Endothelial cell of umbilical vein (primary cell): ENCODE results near the gene COMT. TPM values are rescaled to one million over a fixed set of nuclear protein-coding genes. Genes with fewer than 3 reads are reported as not detected.

Experiments used
- BruUV-seq: library from RNA; stranded (reverse); fragments of 400-500 nt; replicated peaks from 2 replicates; lab custom pipeline; 2021; lab: Mats Ljungman, UMichigan
- CTCF ChIA-PET: fragments of 300-600, 350-600 bp; sonication (Branson Sonifier 250); formaldehyde crosslinking; loops from one replicate; lab custom pipeline; 2021; ENCODE audit warnings: antibody characterized with exemption, inconsistent platforms; lab: Charles Lee
- POLR2A ChIA-PET: fragments of 300-600, 350-600 bp; sonication (Branson Sonifier 250); formaldehyde crosslinking; loops from one replicate; lab custom pipeline; 2021; ENCODE audit warnings: antibody characterized with exemption, inconsistent platforms; lab: Charles Lee
- DNase-seq: peaks from one replicate; pipeline ENCODE4 v3.0.0-alpha.2; 2011; ENCODE audit warnings: low read depth, low spot score
- FAIRE-seq: peaks from 2 replicates; lab custom pipeline; 2011; peaks lifted over from hg19 to GRCh38; lab: Jason Lieb, UNC
- H2AFZ ChIP-seq: 2 replicates; pipeline ENCODE4 v1.6.0; 2012; ENCODE audit warnings: low read depth, low read length, control low read depth, inconsistent platforms
- H3K27ac ChIP-seq: 2 replicates; pipeline ENCODE4 v1.5.1; 2011; ENCODE audit warnings: low read depth, mild to moderate bottlenecking, control low read depth, low read length, moderate library complexity; ENCODE audit not compliant: insufficient read depth
- H3K27me3 ChIP-seq, 2 experiments: 2 replicates each; pipeline versions ENCODE4 v1.6.0 to v1.6.1; 2011; ENCODE audit warnings: low read length in 2 of 2, mixed read lengths in 1 of 2; ENCODE audit not compliant: control insufficient read depth in 2 of 2, insufficient read depth in 2 of 2
- H3K36me3 ChIP-seq, 2 experiments: 2 replicates in 1 of 2; 3 replicates in 1 of 2; pipeline ENCODE4 v1.5.1; 2011; ENCODE audit warnings: low read length in 2 of 2, mild to moderate bottlenecking in 1 of 2, moderate library complexity in 1 of 2; ENCODE audit not compliant: control insufficient read depth in 2 of 2, insufficient read depth in 2 of 2; ENCODE audit errors: extremely low read depth in 1 of 2
- H3K4me1 ChIP-seq: 3 replicates; pipeline ENCODE4 v1.5.1; 2011; ENCODE audit warnings: mild to moderate bottlenecking, low read length; ENCODE audit not compliant: control insufficient read depth, insufficient read depth; ENCODE audit errors: extremely low read depth
- H3K4me2 ChIP-seq: 2 replicates; pipeline ENCODE4 v1.6.1; 2011; ENCODE audit warnings: low read length, control low read depth, mixed read lengths; ENCODE audit not compliant: insufficient read depth
- H3K4me3 ChIP-seq, 3 experiments: fragments of 200-600 bp in 1 of 3; sonication (generic), shearing (Covaris generic) in 1 of 3; replicated peaks in 1 of 3; 2 replicates each; pipeline ENCODE4 v1.5.1; 2011 to 2016; ENCODE audit warnings: control low read depth in 3 of 3, low read length in 3 of 3, mild to moderate bottlenecking in 2 of 3, inconsistent platforms in 1 of 3, low read depth in 1 of 3, moderate library complexity in 1 of 3; ENCODE audit not compliant: insufficient read depth in 1 of 3
- H3K79me2 ChIP-seq: 2 replicates; pipeline ENCODE4 v1.6.0; 2012; ENCODE audit warnings: low read length, inconsistent platforms; ENCODE audit not compliant: control insufficient read depth, insufficient read depth
- H3K9ac ChIP-seq: replicated peaks from 2 replicates; pipeline ENCODE3; 2011; ENCODE audit warnings: low read length, control low read depth; ENCODE audit not compliant: insufficient read depth; ENCODE audit errors: extremely low read depth
- H3K9me1 ChIP-seq: replicated peaks from 3 replicates; pipeline ENCODE4 v1.6.0; 2011; ENCODE audit warnings: mild to moderate bottlenecking, low read length; ENCODE audit not compliant: control insufficient read depth, insufficient read depth; ENCODE audit errors: extremely low read depth
- H3K9me3 ChIP-seq: replicated peaks from 2 replicates; pipeline ENCODE4 v1.5.1; 2012; ENCODE audit warnings: low read length, inconsistent platforms; ENCODE audit not compliant: control insufficient read depth, insufficient read depth
- H4K20me1 ChIP-seq: replicated peaks from 2 replicates; pipeline ENCODE3; 2011; ENCODE audit warnings: mild to moderate bottlenecking, low read length; ENCODE audit not compliant: control insufficient read depth, insufficient read depth; ENCODE audit errors: extremely low read depth
- EZH2 ChIP-seq: IDR thresholded peaks from 2 replicates; pipeline ENCODE4 v1.6.1; 2012; ENCODE audit warnings: borderline replicate concordance, low read depth, mild to moderate bottlenecking, moderate library complexity, low read length, inconsistent platforms; ENCODE audit not compliant: severe bottlenecking
- FOS ChIP-seq: IDR thresholded peaks from 2 replicates; pipeline ENCODE4 v1.6.1; 2011; ENCODE audit warnings: mild to moderate bottlenecking, low read length, moderate library complexity, borderline replicate concordance; ENCODE audit not compliant: insufficient read depth
- GATA2 ChIP-seq: IDR thresholded peaks from 2 replicates; pipeline ENCODE4 v1.7.0; 2011; ENCODE audit warnings: low read depth, mild to moderate bottlenecking, moderate library complexity, mixed read lengths, low read length; ENCODE audit not compliant: insufficient read length, insufficient read depth
- JUN ChIP-seq: IDR thresholded peaks from 2 replicates; pipeline ENCODE4 v1.6.1; 2011; ENCODE audit warnings: borderline replicate concordance, low read depth; ENCODE audit not compliant: insufficient read length, insufficient read depth
- MYC ChIP-seq: IDR thresholded peaks from one replicate; pipeline ENCODE4 v1.6.1; 2011; ENCODE audit warnings: mild to moderate bottlenecking, low read depth, low read length
- POLR2A ChIP-seq: IDR thresholded peaks from 2 replicates; pipeline ENCODE4 v1.6.1; 2012; ENCODE audit warnings: low read depth, mild to moderate bottlenecking, control low read depth, low read length
- POLR2AphosphoS5 ChIP-seq: IDR thresholded peaks from 2 replicates; pipeline ENCODE4 v1.6.1; 2012; ENCODE audit warnings: low read depth, mild to moderate bottlenecking, control low read depth, low read length, moderate library complexity; ENCODE audit not compliant: insufficient read depth
- dilution Hi-C: fragments of 300-500 bp; cut with MboI; formaldehyde crosslinking; loops from one replicate; pipeline ENCODE4 v1.15.0; 2019; ENCODE audit warnings: low sequenced_read_pairs; ENCODE audit not compliant: extremely low pct_ligation_motif_present
- intact Hi-C: fragments of 100-400 bp; cut with micrococcal nuclease; formaldehyde crosslinking; loops from one replicate; pipeline ENCODE4 v1.10.0; 2022
- polyA plus RNA-seq, 4 experiments: library from polyadenylated mRNA; depleted of rRNA in 3 of 4; stranded (reverse) in 3 of 4; unstranded in 1 of 4; fragments of >200 nt; gene quantifications; 2 replicates each; pipeline versions ENCODE4 v1.2.1 to v1.2.3, GENCODE V29; 2011 to 2012; ENCODE audit warnings: missing spikeins in 1 of 4
- total RNA-seq: library from RNA; stranded (reverse); gene quantifications from 2 replicates; pipeline ENCODE4 v1.2.3, GENCODE V29; 2021
- TF ChIP-seq, protein P1 (sequence below): IDR thresholded peaks from 2 replicates; pipeline ENCODE4 v1.6.1; 2011; ENCODE audit not compliant: insufficient read depth, insufficient read length
- TF ChIP-seq, protein P2 (sequence below), 2 donors: IDR thresholded peaks; 1 replicate in 1 of 2; 2 replicates in 1 of 2; pipeline ENCODE4 v1.5.1; 2011; ENCODE audit warnings: low read length in 2 of 2, mild to moderate bottlenecking in 2 of 2, moderate library complexity in 2 of 2, control low read depth in 1 of 2, inconsistent platforms in 1 of 2, low read depth in 1 of 2; ENCODE audit not compliant: insufficient read depth in 1 of 2; ENCODE audit errors: extremely low read depth in 1 of 2

The COMT gene
- total and polyA plus RNA-seq, 2 donors (not counting 3 experiments of a cell fraction or from before 2014, with no cell fraction given): 221 to 537 TPM

DNA sequence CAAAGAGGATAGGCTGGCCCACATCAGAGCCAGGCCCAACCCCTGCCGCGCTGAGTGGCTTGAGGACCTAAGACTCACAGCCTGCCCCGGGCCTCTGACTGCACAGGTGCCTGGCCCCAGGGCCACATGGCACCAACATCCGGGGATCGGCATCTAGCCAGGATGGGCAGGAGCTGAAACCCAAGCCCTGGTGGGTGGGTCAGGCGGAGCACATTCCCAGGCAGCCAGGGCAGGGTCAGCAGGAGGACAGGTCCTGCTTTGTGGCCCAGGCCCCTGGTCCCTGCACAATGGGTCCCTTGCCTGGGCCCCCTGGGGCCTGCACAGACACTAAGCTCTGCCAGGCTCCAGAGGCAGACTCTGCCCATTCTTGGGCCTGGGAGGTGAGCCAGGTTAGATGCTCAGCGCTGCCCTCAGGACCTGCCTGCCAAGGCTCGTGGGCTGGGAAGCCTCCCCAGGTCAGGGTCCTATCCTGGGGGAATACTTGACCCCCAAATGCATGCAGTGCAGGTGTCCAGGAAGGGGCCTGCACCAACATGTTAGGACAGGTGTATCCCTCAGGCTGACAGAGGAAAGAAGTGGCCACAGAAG, 41.5 kb downstream of the COMT start:
- H3K79me2 ChIP-seq: peaks cover 13% of the 10 kb centered on the region
- H4K20me1 ChIP-seq: no peaks in the 10 kb centered on the region
- H3K9ac ChIP-seq: no peak overlapping the region
- H3K4me3 ChIP-seq: no peak overlapping the region
- DNase-seq (no peak), FAIRE-seq (no peak)
- no peak overlapping the region for H3K27ac ChIP-seq
- peaks cover 26% of the 10 kb centered on the region for H3K4me1 ChIP-seq
- ChIA-PET POLR2A (no interaction called here), CTCF (interaction anchor here (1.0 to 4.4 kb wide), 4 partner anchors 8 to 31 kb away, joined by 4 to 78 read pairs (median 9); no protein-coding TSS in a partner anchor)
- no peaks in the 10 kb centered on the region for H3K9me3 ChIP-seq
- no peak for TF ChIP-seq POLR2A
- TF ChIP-seq, protein P1, sequence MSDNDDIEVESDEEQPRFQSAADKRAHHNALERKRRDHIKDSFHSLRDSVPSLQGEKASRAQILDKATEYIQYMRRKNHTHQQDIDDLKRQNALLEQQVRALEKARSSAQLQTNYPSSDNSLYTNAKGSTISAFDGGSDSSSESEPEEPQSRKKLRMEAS: no peak
- TF ChIP-seq, protein P2, sequence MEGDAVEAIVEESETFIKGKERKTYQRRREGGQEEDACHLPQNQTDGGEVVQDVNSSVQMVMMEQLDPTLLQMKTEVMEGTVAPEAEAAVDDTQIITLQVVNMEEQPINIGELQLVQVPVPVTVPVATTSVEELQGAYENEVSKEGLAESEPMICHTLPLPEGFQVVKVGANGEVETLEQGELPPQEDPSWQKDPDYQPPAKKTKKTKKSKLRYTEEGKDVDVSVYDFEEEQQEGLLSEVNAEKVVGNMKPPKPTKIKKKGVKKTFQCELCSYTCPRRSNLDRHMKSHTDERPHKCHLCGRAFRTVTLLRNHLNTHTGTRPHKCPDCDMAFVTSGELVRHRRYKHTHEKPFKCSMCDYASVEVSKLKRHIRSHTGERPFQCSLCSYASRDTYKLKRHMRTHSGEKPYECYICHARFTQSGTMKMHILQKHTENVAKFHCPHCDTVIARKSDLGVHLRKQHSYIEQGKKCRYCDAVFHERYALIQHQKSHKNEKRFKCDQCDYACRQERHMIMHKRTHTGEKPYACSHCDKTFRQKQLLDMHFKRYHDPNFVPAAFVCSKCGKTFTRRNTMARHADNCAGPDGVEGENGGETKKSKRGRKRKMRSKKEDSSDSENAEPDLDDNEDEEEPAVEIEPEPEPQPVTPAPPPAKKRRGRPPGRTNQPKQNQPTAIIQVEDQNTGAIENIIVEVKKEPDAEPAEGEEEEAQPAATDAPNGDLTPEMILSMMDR (IDR thresholded peaks at IDR 0.05; ENCODE audit: extremely low read depth in 1 of 2, insufficient read depth in 1 of 2, low read depth in 1 of 2, low read length in 2 of 2): no peak
- no peak for TF ChIP-seq POLR2AphosphoS5
- TF ChIP-seq MYC: no peak
- no peak for TF ChIP-seq FOS
- no peak for TF ChIP-seq GATA2
- TF ChIP-seq EZH2: no peak
- TF ChIP-seq JUN: no peak
- dilution Hi-C loops (no loop called here), intact Hi-C loops (no loop called here)
- H3K36me3 ChIP-seq: peaks cover 4 to 38% of the 10 kb centered on the region in 2 experiments
- H2AFZ ChIP-seq: no peak overlapping the region
- no TSS peak for BruUV-seq
- no peak overlapping the region for H3K4me2 ChIP-seq
- H3K27me3 ChIP-seq: no peaks in the 10 kb centered on the region
- no peaks in the 10 kb centered on the region for H3K9me1 ChIP-seq
